GM23248 (cell line): Measurements from ENCODE around the gene FRYL. TPM values are rescaled to one million over a fixed set of nuclear protein-coding genes. Genes with fewer than 3 reads are reported as not detected.

Experiments
- DNase-seq: peaks from one replicate; pipeline ENCODE4 v3.0.0-alpha.2; 2015
- H2AFZ ChIP-seq: fragments of 200-600 bp; sonication (generic); 2 replicates; pipeline ENCODE4 v1.6.1; 2016; ENCODE audit warnings: antibody characterized with exemption
- H3F3A ChIP-seq: fragments of 200-600 bp; sonication (generic); 2 replicates; pipeline ENCODE4 v1.6.1; 2016; ENCODE audit warnings: mild to moderate bottlenecking, antibody characterized with exemption, mixed run types; ENCODE audit not compliant: insufficient read depth
- H3K27ac ChIP-seq: fragments of 200-600 bp; sonication (generic); 2 replicates; pipeline ENCODE4 v1.5.1; 2016; ENCODE audit warnings: mild to moderate bottlenecking
- H3K27me3 ChIP-seq: fragments of 200-600 bp; sonication (generic); replicated peaks from 2 replicates; pipeline ENCODE4 v1.6.1; 2016; ENCODE audit warnings: mild to moderate bottlenecking; ENCODE audit not compliant: insufficient read depth
- H3K36me3 ChIP-seq: fragments of 200-600 bp; sonication (generic); 2 replicates; pipeline ENCODE4 v1.6.1; 2016; ENCODE audit warnings: low read depth, mild to moderate bottlenecking
- H3K4me1 ChIP-seq: fragments of 200-600 bp; sonication (generic); 2 replicates; pipeline ENCODE4 v1.6.1; 2016; ENCODE audit warnings: mild to moderate bottlenecking; ENCODE audit not compliant: insufficient read depth
- H3K4me2 ChIP-seq: fragments of 200-600 bp; sonication (generic); one replicate; pipeline ENCODE4 v1.6.1; 2016; ENCODE audit warnings: mild to moderate bottlenecking; ENCODE audit not compliant: unreplicated experiment
- H3K4me3 ChIP-seq: fragments of 200-600 bp; sonication (generic); 2 replicates; pipeline ENCODE4 v1.5.1; 2016; ENCODE audit warnings: mild to moderate bottlenecking
- H3K79me2 ChIP-seq: fragments of 200-600 bp; sonication (generic); 2 replicates; pipeline ENCODE4 v1.6.1; 2016; ENCODE audit warnings: mild to moderate bottlenecking; ENCODE audit not compliant: insufficient read depth
- H3K9ac ChIP-seq: fragments of 200-600 bp; sonication (generic); 2 replicates; pipeline ENCODE4 v1.6.1; 2016; ENCODE audit warnings: mild to moderate bottlenecking
- H3K9me2 ChIP-seq: fragments of 200-600 bp; sonication (generic); 2 replicates; pipeline ENCODE4 v1.6.1; 2016; ENCODE audit warnings: mixed run types, mild to moderate bottlenecking, moderate library complexity; ENCODE audit not compliant: insufficient read depth
- H3K9me3 ChIP-seq: fragments of 200-600 bp; sonication (generic); one replicate; pipeline ENCODE4 v1.6.1; 2017; ENCODE audit warnings: low read depth
- H4K20me1 ChIP-seq: fragments of 200-600 bp; sonication (generic); 2 replicates; pipeline ENCODE4 v1.6.0; 2016; ENCODE audit not compliant: insufficient read depth
- EZH2 ChIP-seq: fragments of 200-600 bp; sonication (generic); IDR thresholded peaks from 2 replicates; pipeline ENCODE4 v1.6.1; 2018; ENCODE audit warnings: antibody characterized with exemption, mild to moderate bottlenecking; ENCODE audit not compliant: insufficient read depth, poor library complexity, severe bottlenecking
- EZH2phosphoT487 ChIP-seq: fragments of 200-600 bp; sonication (generic); IDR thresholded peaks from 2 replicates; pipeline ENCODE4 v1.6.1; 2018; ENCODE audit warnings: antibody characterized with exemption, moderate library complexity, mild to moderate bottlenecking, low read depth; ENCODE audit not compliant: insufficient read depth
- WGBS, 2 experiments: methylation state at CpG; one replicate each; pipeline ENCODE4 v1.1.6; 2015 to 2017; ENCODE audit warnings: low lambda C conversion rate in 2 of 2, low coverage in 1 of 2; ENCODE audit errors: missing lambda C conversion rate in 2 of 2; 5-methylcytosine and 5-hydroxymethylcytosine counted together
- in situ Hi-C: fragments of 300-500 bp; cut with MboI; formaldehyde crosslinking; loops from 2 replicates; pipeline ENCODE4 v1.15.0; 2020
- polyA plus RNA-seq: library from polyadenylated mRNA; unstranded; fragments of >200 nt; fragmentation: Nextera tagmentation; extraction: Ambion mirVana; gene quantifications from 2 replicates; pipeline ENCODE4 v1.2.1, GENCODE V29; 2016
- total RNA-seq: library from RNA; depleted of rRNA; stranded (reverse); fragments of >200 nt; shearing (Covaris generic); gene quantifications from 2 replicates; pipeline ENCODE4 v1.2.3, GENCODE V29; 2014

FRYL gene
- total and polyA plus RNA-seq, 2 experiments from 2014 or later: 16.6 to 28.4 TPM

DNA sequence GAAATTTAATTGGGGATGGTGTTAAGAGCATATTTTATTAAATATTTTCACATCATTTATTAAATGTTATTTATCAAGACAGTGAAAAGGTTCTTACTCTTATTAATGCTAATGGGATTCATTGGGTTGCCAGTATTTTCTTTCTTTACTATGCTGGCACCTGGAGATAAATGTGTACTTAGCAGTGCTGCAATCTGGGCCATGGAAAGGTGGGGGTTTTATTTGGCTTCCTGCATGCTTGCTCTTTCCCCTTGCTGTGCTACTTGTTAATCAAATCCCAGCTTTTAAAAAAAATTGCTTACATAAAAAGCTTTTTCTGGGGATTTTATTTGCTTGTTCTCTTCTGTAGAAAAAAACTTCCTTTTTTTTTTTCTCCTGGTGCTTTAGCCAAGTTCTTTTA is 241.7 kb downstream of the FRYL start:
- TF ChIP-seq EZH2phosphoT487: no peak
- no peak for TF ChIP-seq EZH2
- in situ Hi-C loops: loop anchor here (25.0 kb wide), 1 partner anchor 226 kb away; no protein-coding TSS in a partner anchor
- H3F3A ChIP-seq: no peaks in the 10 kb centered on the region

DNA sequence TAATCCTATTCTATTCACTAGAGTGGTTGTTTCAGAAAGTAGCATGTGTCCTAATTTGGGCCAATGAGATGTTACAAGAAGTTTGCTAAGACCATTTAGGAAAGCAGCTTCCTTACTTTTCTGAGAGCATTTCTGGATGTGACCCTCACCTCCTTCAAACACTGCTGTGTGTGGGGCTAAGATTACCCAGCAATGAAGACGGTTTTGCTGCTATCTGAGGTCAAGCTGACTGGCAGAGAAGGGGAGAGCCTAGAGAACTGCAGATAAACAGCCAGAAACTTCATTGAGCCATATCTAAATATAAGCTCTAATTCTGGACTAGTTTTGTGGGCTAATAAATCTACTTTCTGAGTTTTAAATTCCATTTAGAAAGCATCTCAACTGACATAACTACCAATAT is 253.7 kb downstream of the FRYL start:
- no peaks in the 10 kb centered on the region for H3F3A ChIP-seq
- H3K79me2 ChIP-seq: no peaks in the 10 kb centered on the region
- WGBS, 2 experiments: 40 to 43% methylated on average over 1 of the region's 1 CpG
- no peak overlapping the region for H3K27ac ChIP-seq
- H3K4me2 ChIP-seq: no peak overlapping the region
- peaks cover 52% of the 10 kb centered on the region for H3K36me3 ChIP-seq
- no peak overlapping the region for H3K4me3 ChIP-seq
- no peak for DNase-seq
- no peaks in the 10 kb centered on the region for H3K4me1 ChIP-seq
- no peak for TF ChIP-seq EZH2
- no peak for TF ChIP-seq EZH2phosphoT487
- no peak overlapping the region for H2AFZ ChIP-seq
- H3K9me2 ChIP-seq: no peaks in the 10 kb centered on the region
- no peak overlapping the region for H3K9ac ChIP-seq
- no peaks in the 10 kb centered on the region for H3K9me3 ChIP-seq
- H4K20me1 ChIP-seq: no peaks in the 10 kb centered on the region
- no peaks in the 10 kb centered on the region for H3K27me3 ChIP-seq
- in situ Hi-C loops: loop anchor here (25.0 kb wide), 1 partner anchor 214 kb away; no protein-coding TSS in a partner anchor

More for the DNA sequence above, 241.7 kb downstream of the FRYL start:
- H4K20me1 ChIP-seq: no peaks in the 10 kb centered on the region
- H3K9ac ChIP-seq: no peak overlapping the region
- no peak for DNase-seq
- no peaks in the 10 kb centered on the region for H3K27me3 ChIP-seq
- H3K27ac ChIP-seq: no peak overlapping the region
- H2AFZ ChIP-seq: no peak overlapping the region
- H3K4me2 ChIP-seq: no peak overlapping the region
- H3K9me3 ChIP-seq: no peaks in the 10 kb centered on the region
- no peaks in the 10 kb centered on the region for H3K9me2 ChIP-seq
- H3K79me2 ChIP-seq: no peaks in the 10 kb centered on the region
- no peak overlapping the region for H3K4me3 ChIP-seq
- H3K4me1 ChIP-seq: no peaks in the 10 kb centered on the region
- H3K36me3 ChIP-seq: peaks cover 48% of the 10 kb centered on the region

DNA sequence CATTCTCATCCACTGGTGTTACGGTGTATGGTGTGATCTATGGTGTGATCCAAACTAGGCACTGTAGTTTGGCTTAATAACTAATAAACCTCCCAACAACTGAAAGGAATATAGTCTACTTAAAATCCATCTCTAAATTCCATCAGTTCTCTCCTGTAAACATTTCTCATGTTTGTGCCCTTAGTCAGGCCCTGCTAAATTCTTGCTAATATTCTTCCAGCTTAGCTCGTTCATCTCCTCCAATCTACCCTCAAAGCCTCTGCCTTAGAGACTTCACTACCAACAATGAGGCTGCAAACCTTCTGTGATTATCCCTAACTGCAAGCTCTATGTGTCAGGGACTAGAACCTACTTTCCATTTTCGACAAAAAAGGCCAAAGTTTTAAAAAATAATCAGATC is 261.9 kb downstream of the FRYL start:
- DNase-seq: no peak

DNA sequence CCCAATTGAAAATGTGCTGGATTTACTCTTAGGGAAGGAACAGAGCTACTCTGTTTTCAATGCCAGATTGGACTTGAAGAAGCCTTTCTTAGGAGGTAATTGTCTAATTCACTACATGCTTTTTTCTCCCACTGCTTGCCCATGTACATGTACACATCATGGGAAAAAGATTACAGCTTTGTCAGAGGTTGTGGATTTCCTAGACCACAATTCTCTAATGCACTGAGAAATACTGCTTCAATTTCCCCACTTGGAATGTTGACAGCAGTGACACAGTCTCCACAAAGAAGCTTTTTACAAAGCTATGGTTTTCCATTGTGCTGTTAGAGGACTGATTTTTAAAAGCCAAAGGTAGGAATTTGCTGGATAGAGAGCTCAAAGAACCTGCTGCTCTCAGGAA is 270.5 kb downstream of the FRYL start:
- no peaks in the 10 kb centered on the region for H4K20me1 ChIP-seq
- in situ Hi-C loops: loop anchor here (25.0 kb wide), 1 partner anchor 103 kb away; no protein-coding TSS in a partner anchor
- no peaks in the 10 kb centered on the region for H3K27me3 ChIP-seq
- peaks cover 57% of the 10 kb centered on the region for H3K36me3 ChIP-seq
- H3K4me1 ChIP-seq: no peaks in the 10 kb centered on the region
- no peak overlapping the region for H3K4me3 ChIP-seq
- no peak overlapping the region for H3K9ac ChIP-seq
- DNase-seq: peak; percentile 13
- TF ChIP-seq EZH2 (no peak), EZH2phosphoT487 (no peak)
- no peak overlapping the region for H2AFZ ChIP-seq
- H3K4me2 ChIP-seq: no peak overlapping the region
- H3F3A ChIP-seq: no peaks in the 10 kb centered on the region
- no peaks in the 10 kb centered on the region for H3K9me2 ChIP-seq
- no peaks in the 10 kb centered on the region for H3K79me2 ChIP-seq
- H3K27ac ChIP-seq: no peak overlapping the region
- H3K9me3 ChIP-seq: no peaks in the 10 kb centered on the region

More for the DNA sequence above, 261.9 kb downstream of the FRYL start:
- Histone ChIP-seq H3K27me3 (no peaks in the 10 kb centered on the region), H3K27ac (no peak overlapping the region), H3K9ac (no peak overlapping the region), H3K79me2 (no peaks in the 10 kb centered on the region), H3K4me2 (no peak overlapping the region), H4K20me1 (no peaks in the 10 kb centered on the region), H3K9me2 (no peaks in the 10 kb centered on the region), H3K36me3 (peaks cover 45% of the 10 kb centered on the region), H2AFZ (no peak overlapping the region), H3K4me3 (no peak overlapping the region), H3K4me1 (no peaks in the 10 kb centered on the region), H3K9me3 (no peaks in the 10 kb centered on the region), H3F3A (no peaks in the 10 kb centered on the region)
- WGBS, 2 experiments: 81 to 88% methylated on average over 3 of the region's 3 CpGs
- in situ Hi-C loops: loop anchor here (25.0 kb wide), 1 partner anchor 94 kb away; no protein-coding TSS in a partner anchor
- TF ChIP-seq EZH2phosphoT487 (no peak), EZH2 (no peak)

DNA sequence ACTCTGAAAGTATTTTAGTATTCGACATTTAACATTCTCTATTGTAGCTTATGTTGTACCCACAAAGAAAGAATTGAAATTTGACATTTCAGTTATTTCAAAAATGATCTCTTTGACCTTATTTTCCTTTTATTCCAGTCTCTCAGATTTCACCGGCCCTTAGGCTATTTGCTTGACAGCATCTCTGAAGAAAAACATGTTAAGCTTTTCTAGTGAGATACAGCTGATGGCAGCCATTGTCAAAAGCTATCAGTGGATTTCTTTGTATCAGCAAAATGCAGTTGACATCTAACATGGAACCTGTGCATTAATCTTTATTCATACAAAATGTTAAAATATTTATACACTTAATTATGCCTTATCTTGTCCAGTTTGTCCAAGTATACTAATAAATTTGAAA is 273.4 kb downstream of the FRYL start:
- Histone ChIP-seq H3K79me2 (no peaks in the 10 kb centered on the region), H3K27me3 (no peaks in the 10 kb centered on the region), H3K4me2 (no peak overlapping the region), H3K9me2 (no peaks in the 10 kb centered on the region), H3K36me3 (peaks cover 44% of the 10 kb centered on the region), H3F3A (no peaks in the 10 kb centered on the region), H3K27ac (no peak overlapping the region), H3K4me3 (no peak overlapping the region), H3K4me1 (no peaks in the 10 kb centered on the region), H4K20me1 (no peaks in the 10 kb centered on the region), H3K9me3 (no peaks in the 10 kb centered on the region), H2AFZ (no peak overlapping the region), H3K9ac (no peak overlapping the region)
- WGBS, 2 experiments: 96 to 99% methylated on average over 2 of the region's 2 CpGs
- DNase-seq: no peak
- no peak for TF ChIP-seq EZH2phosphoT487
- TF ChIP-seq EZH2: no peak
- in situ Hi-C loops: loop anchor here (25.0 kb wide), 1 partner anchor 106 kb away; no protein-coding TSS in a partner anchor
